ENCODE results near the gene ATP12A. TPM values are rescaled to one million over a fixed set of nuclear protein-coding genes. Genes with fewer than 3 reads are reported as not detected.

ATP12A gene
- total RNA-seq, 4 donors from 2014 or later, result 0.27 TPM; not detected in 3

DNA sequence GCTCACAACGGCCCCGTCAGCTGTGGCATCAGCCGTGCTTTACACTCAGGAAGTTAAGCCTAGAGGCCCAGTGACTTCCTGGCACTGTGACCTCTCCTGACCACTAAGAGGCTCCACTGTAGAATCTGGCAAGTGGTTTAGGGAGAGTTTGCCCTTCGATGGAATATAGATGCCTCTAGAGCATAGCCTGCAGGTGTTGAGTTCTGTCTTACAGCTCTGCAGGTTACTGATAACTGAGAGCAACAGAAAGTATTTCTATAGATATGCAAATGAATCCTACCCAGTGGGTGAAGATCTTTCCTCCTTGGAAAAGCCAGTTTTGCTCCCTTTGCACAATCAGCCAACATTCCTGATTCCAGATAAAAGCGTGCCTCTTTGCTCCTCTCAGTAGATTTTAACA, 35.8 kb downstream of the ATP12A start:
- no peak for TF ChIP-seq POLR2A (IDR thresholded peaks at IDR 0.05)
- TF ChIP-seq, protein P1, sequence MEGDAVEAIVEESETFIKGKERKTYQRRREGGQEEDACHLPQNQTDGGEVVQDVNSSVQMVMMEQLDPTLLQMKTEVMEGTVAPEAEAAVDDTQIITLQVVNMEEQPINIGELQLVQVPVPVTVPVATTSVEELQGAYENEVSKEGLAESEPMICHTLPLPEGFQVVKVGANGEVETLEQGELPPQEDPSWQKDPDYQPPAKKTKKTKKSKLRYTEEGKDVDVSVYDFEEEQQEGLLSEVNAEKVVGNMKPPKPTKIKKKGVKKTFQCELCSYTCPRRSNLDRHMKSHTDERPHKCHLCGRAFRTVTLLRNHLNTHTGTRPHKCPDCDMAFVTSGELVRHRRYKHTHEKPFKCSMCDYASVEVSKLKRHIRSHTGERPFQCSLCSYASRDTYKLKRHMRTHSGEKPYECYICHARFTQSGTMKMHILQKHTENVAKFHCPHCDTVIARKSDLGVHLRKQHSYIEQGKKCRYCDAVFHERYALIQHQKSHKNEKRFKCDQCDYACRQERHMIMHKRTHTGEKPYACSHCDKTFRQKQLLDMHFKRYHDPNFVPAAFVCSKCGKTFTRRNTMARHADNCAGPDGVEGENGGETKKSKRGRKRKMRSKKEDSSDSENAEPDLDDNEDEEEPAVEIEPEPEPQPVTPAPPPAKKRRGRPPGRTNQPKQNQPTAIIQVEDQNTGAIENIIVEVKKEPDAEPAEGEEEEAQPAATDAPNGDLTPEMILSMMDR (IDR thresholded peaks at IDR 0.05), result no peak
- intact Hi-C loops (cut with DNase I), result no loop called here

DNA sequence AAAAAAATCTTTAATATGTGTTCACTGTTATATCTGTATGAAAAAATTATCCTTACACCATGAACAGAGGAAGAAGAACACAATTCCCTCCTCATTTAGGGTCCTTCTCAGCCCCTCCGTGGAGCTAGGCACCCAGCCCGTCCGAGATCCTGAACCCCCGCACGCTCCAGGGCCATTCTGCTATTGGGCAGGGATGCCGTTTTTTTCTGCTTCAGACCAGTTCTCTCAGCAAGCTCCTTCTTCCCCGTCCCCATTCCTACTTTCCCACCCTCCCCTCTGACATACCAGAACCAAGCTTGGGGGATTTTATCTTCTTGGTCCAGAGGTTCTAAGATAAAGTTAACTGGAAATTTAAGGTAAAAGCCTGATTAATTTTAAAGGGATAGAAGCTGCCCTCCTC, 36.2 kb downstream of the ATP12A start:
- Histone ChIP-seq H3K36me3 (no peaks in the 10 kb centered on the region), H3K4me3 (replicated peaks in 1 of 3) (no peak overlapping the region), H3K9me3 (no peaks in the 10 kb centered on the region), H3K4me1 (peaks cover 5 to 6% of the 10 kb centered on the region in 2 donors), H3K27me3 (no peaks in the 10 kb centered on the region), H3K27ac (no peak overlapping the region)
- WGBS, 2 donors, result 65 to 76% methylated on average over 7 of the region's 7 CpGs
- intact Hi-C loops (cut with DNase I), result no loop called here
- TF ChIP-seq, protein P1 (IDR thresholded peaks at IDR 0.05), result no peak
- TF ChIP-seq POLR2A (IDR thresholded peaks at IDR 0.05), result no peak
- no peak for DNase-seq

More for the DNA sequence above, 35.8 kb downstream of the ATP12A start:
- Histone ChIP-seq H3K27me3 (no peaks in the 10 kb centered on the region), H3K4me3 (replicated peaks in 1 of 3) (no peak overlapping the region), H3K9me3 (no peaks in the 10 kb centered on the region), H3K4me1 (peaks cover 5 to 6% of the 10 kb centered on the region in 2 donors), H3K36me3 (no peaks in the 10 kb centered on the region), H3K27ac (no peak overlapping the region)
- WGBS, 2 donors, result 54 to 67% methylated on average over 5 of the region's 5 CpGs
- DNase-seq, result no peak

DNA sequence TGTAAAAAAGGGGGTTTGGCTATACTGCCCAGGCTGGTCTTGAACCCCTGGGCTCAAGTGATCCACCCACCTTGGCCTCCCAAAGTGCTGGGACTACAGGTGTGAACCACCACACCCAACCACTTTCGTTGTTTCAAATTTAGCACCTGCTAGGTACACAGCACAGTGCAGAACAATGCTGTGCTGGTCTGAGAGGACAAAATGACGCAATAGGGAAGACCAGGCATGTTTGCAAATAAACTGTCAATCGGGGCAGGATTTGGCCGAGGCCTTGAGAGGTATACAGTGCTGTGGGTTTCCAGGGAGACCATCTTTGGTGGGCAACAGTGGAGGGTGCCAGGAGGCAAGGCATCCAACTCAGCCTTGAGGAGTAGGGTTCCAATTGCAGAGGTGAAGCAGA, 37.0 kb downstream of the ATP12A start:
- WGBS, 2 donors, result 63 to 87% methylated on average over 4 of the region's 4 CpGs
- Histone ChIP-seq H3K27me3 (no peaks in the 10 kb centered on the region), H3K4me1 (peaks cover 5 to 6% of the 10 kb centered on the region in 2 donors), H3K36me3 (no peaks in the 10 kb centered on the region), H3K4me3 (replicated peaks in 1 of 3) (no peak overlapping the region), H3K27ac (no peak overlapping the region), H3K9me3 (no peaks in the 10 kb centered on the region)
- TF ChIP-seq, protein P1 (IDR thresholded peaks at IDR 0.05), result no peak
- TF ChIP-seq POLR2A (IDR thresholded peaks at IDR 0.05), result no peak
- intact Hi-C loops (cut with DNase I), result no loop called here
- no peak for DNase-seq

DNA sequence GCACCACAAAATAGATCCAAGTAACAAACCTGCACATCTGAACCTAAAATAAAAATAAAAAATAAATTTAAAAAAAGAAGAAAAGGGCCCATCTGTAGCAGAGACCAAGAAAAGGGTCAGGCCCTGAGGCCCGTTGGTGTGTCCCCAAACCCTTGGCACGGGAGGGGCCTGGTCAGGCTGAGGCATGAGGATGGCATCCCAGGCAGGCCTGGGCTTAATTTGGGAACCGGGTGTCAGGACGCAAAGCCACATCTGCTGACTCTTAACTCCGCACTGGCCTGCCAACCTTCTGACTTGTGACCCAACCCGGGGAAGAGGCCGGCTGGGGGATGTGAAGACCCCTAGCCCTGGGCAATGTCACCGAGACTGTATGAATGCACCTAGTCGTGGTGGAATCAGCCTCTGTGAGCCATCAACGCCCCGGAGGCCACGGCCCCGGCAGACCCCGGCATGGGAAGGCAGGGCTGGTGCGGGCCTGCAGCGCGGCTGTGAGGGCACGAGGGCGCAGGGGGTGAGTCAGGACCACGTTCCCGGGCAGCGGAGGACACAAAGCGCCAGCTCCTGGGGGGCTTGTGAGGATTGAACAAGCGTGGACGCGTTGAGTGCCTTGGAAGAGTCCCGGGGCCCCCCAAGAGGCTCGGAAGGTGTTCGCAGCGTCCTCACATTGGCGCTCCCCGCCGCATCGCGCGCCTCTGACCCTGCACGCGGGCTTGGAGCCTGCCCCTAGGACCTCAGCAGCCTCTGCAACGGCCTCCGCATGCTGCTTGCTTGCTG, 38.2 kb downstream of the ATP12A start:
- Histone ChIP-seq H3K4me1 (no peaks in the 10 kb centered on the region), H3K4me3 (replicated peaks in 1 of 3) (no peak overlapping the region), H3K27me3 (no peaks in the 10 kb centered on the region), H3K9me3 (no peaks in the 10 kb centered on the region), H3K36me3 (no peaks in the 10 kb centered on the region), H3K27ac (no peak overlapping the region)
- DNase-seq, result no peak
- WGBS, 2 donors, result 90 to 97% methylated on average over 27 to 37 of the region's 40 CpGs
- TF ChIP-seq, protein P1 (IDR thresholded peaks at IDR 0.05), result no peak
- TF ChIP-seq POLR2A (IDR thresholded peaks at IDR 0.05), result no peak
- intact Hi-C loops (cut with DNase I), result no loop called here

DNA sequence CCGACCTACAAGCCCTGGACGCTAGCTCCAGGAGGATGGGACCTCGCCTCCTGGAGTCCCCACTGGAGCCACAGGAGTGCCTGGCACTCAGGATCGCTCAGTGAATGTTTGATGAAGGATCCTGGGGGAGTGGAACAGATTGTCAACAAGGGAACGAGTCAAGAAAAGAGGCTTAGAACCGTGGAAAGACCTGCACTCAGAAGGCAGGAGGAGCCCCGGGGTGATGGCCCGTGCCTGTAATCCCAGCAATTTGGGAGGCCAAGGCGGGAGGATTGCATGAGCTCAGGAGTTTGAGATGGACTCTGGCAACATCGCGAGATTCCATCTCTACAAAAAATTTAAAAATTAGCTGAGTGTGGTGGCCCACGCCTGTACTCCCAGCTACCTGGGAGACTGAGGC, 38.9 kb downstream of the ATP12A start:
- TF ChIP-seq POLR2A (IDR thresholded peaks at IDR 0.05), result no peak
- TF ChIP-seq, protein P1 (IDR thresholded peaks at IDR 0.05), result no peak
- 82 to 87% methylated on average over 12 of the region's 12 CpGs for WGBS, 2 donors
- H3K9me3 ChIP-seq, result no peaks in the 10 kb centered on the region
- no peak for DNase-seq
- H3K27me3 ChIP-seq, result no peaks in the 10 kb centered on the region
- no peak overlapping the region for H3K27ac ChIP-seq
- no peaks in the 10 kb centered on the region for H3K36me3 ChIP-seq
- H3K4me1 ChIP-seq, result no peaks in the 10 kb centered on the region
- intact Hi-C loops (cut with DNase I), result no loop called here
- H3K4me3 ChIP-seq (replicated peaks in 1 of 3), result no peak overlapping the region

Data from thyroid gland (tissue), 4 donors.